Left ventricle myocardium superior (tissue), 1 donor: ENCODE measurements around the gene RIMS4. TPM values are rescaled to one million over a fixed set of nuclear protein-coding genes. Genes with fewer than 3 reads are reported as not detected.
A peak's percentile ranks its signal among the peaks of the same experiment; 100 is the strongest.

ENCODE experiments used
- ATAC-seq: fragments of 200-7000 bp; cut with Tn5 transposase; one replicate; pipeline ENCODE4 v1.9.1; 2020; ENCODE audit warnings: mild to moderate bottlenecking, moderate library complexity
- DNase-seq: peaks from one replicate; pipeline ENCODE4 v3.0.0-alpha.2; 2020
- intact Hi-C: fragments of 100-400 bp; cut with micrococcal nuclease; formaldehyde crosslinking; loops from one replicate; pipeline ENCODE4 v1.11.0; 2022
- total RNA-seq: library from RNA; stranded (reverse); fragmentation: NEBNext Ultra II Directional; extraction: Animal tissue kit (Norgen Biotek cat#: 25700); gene quantifications from one replicate; pipeline ENCODE4 v1.2.1, GENCODE V29; 2021
- donor health status: DM: no; HTN: yes; CAD: no; lungs with severe emphysema.

Gene RIMS4
- total RNA-seq, 1 donor from 2014 or later = 0.12 TPM

GRCh38 chr20:44747166-44748004, 63.0 kb downstream of the RIMS4 start:
- DNase-seq (peak; percentile 71), ATAC-seq (peak; percentile 49)
- intact Hi-C loops = loop anchor here (5.0 kb wide), 1 partner anchor 120 kb away; no protein-coding TSS in a partner anchor

- no peak for ATAC-seq
- intact Hi-C loops = loop anchor here (5.0 kb wide), 1 partner anchor 121 kb away; no protein-coding TSS in a partner anchor
Observed at GRCh38 chr20:44746367-44747165, 63.8 kb downstream of the RIMS4 start.

GRCh38 chr20:44745598-44746366, 64.6 kb downstream of the RIMS4 start, which contains the start of gene KCNK15:
Gene KCNK15 (plus strand): TSS chr20:44745865. CDS start chr20:44745911, 46 bp downstream.
- intact Hi-C loops = loop anchor here (5.0 kb wide), 1 partner anchor 122 kb away; no protein-coding TSS in a partner anchor
- DNase-seq (peak; percentile 71), ATAC-seq (peak; percentile 60)

More at GRCh38 chr20:44746367-44747165, 63.8 kb downstream of the RIMS4 start:
- DNase-seq = no peak

GRCh38 chr20:44745122-44745597, 65.2 kb downstream of the RIMS4 start:
- intact Hi-C loops = loop anchor here (5.0 kb wide), 1 partner anchor 122 kb away; no protein-coding TSS in a partner anchor
- DNase-seq (no peak), ATAC-seq (peak; percentile 3)

GRCh38 chr20:44743916-44744655, 66.3 kb downstream of the RIMS4 start:
- DNase-seq (no peak), ATAC-seq (no peak)
- intact Hi-C loops = no loop called here

- intact Hi-C loops = no loop called here
- ATAC-seq (no peak), DNase-seq (no peak)
Observed at GRCh38 chr20:44743080-44743701, 67.2 kb downstream of the RIMS4 start.

- DNase-seq (no peak), ATAC-seq (peak; percentile 34)
- intact Hi-C loops = no loop called here
Observed at GRCh38 chr20:44742304-44743079, 67.9 kb downstream of the RIMS4 start.

- DNase-seq (no peak), ATAC-seq (no peak)
- intact Hi-C loops = no loop called here
Observed at GRCh38 chr20:44739942-44740341, 70.4 kb downstream of the RIMS4 start.

- intact Hi-C loops = no loop called here
- ATAC-seq = peak; percentile 69
Observed at GRCh38 chr20:44738813-44739477, 71.4 kb downstream of the RIMS4 start.

GRCh38 chr20:44737116-44737515, 73.2 kb downstream of the RIMS4 start:
- DNase-seq (no peak), ATAC-seq (no peak)
- intact Hi-C loops = no loop called here

More at GRCh38 chr20:44738813-44739477, 71.4 kb downstream of the RIMS4 start:
- peak; percentile 47 for DNase-seq

- ATAC-seq (peak; percentile 65), DNase-seq (no peak)
- intact Hi-C loops = no loop called here
Observed at GRCh38 chr20:44736170-44737021, 74.0 kb downstream of the RIMS4 start.

- intact Hi-C loops = no loop called here
- ATAC-seq = no peak
- no peak for DNase-seq
Observed at GRCh38 chr20:44735816-44736169, 74.6 kb downstream of the RIMS4 start.

GRCh38 chr20:44734938-44735337, 75.4 kb downstream of the RIMS4 start:
- ATAC-seq = no peak
- no peak for DNase-seq
- intact Hi-C loops = no loop called here

- intact Hi-C loops = loop anchor here (2.0 kb wide), 1 partner anchor 49 kb away; no protein-coding TSS in a partner anchor
- peak; percentile 80 for DNase-seq
- peak; percentile 51 for ATAC-seq
Observed at GRCh38 chr20:44733341-44734069, 76.8 kb downstream of the RIMS4 start.

GRCh38 chr20:44732327-44732726, 78.0 kb downstream of the RIMS4 start:
- DNase-seq (no peak), ATAC-seq (no peak)
- intact Hi-C loops = loop anchor here (2.0 kb wide), 1 partner anchor 48 kb away; no protein-coding TSS in a partner anchor
